SK-N-SH treated with all-trans-retinoic acid at 6 μM for 48 hours (cell line): ENCODE measurements around the gene PRKD2.

ENCODE experiments used
- ATAC-seq: fragments of 200-7000 bp; cut with Tn5 transposase; 3 replicates; pipeline ENCODE4 v1.9.1; 2020; ENCODE audit warnings: mild to moderate bottlenecking, moderate library complexity
- ARNTL ChIP-seq: fragments of 450-650 bp; formaldehyde crosslinking; IDR thresholded peaks from 2 replicates; pipeline ENCODE4 v1.5.0; 2020; ENCODE audit warnings: low read depth, mild to moderate bottlenecking, moderate library complexity, borderline replicate concordance
- BACH2 ChIP-seq: fragments of 250-450 bp; sonication (Bioruptor Pico); IDR thresholded peaks from 2 replicates; pipeline ENCODE4 v1.9.0; 2021; ENCODE audit warnings: mild to moderate bottlenecking, borderline replicate concordance
- CREB5 ChIP-seq: fragments of 250-450 bp; sonication (Bioruptor Pico); IDR thresholded peaks from 2 replicates; pipeline ENCODE4 v1.5.1; 2020; ENCODE audit warnings: low read depth, mild to moderate bottlenecking, moderate library complexity
- CSDC2 ChIP-seq: fragments of 250-450 bp; sonication (Bioruptor Pico); IDR thresholded peaks from 2 replicates; pipeline ENCODE4 v1.5.0; 2020; ENCODE audit warnings: mild to moderate bottlenecking, moderate library complexity
- ESRRG ChIP-seq: fragments of 250-450 bp; sonication (Bioruptor Pico); IDR thresholded peaks from 2 replicates; pipeline ENCODE4 v1.6.1; 2021; ENCODE audit warnings: mild to moderate bottlenecking
- GLIS3 ChIP-seq: fragments of 250-450 bp; sonication (Bioruptor Pico); IDR thresholded peaks from 2 replicates; pipeline ENCODE4 v1.5.0; 2020; ENCODE audit warnings: mild to moderate bottlenecking, moderate library complexity
- ISL1 ChIP-seq: fragments of 250-450 bp; sonication (Bioruptor Pico); IDR thresholded peaks from 2 replicates; pipeline ENCODE4 v2.1.2; 2022; ENCODE audit warnings: mild to moderate bottlenecking, moderate library complexity
- OSR1 ChIP-seq: fragments of 250-450 bp; sonication (Bioruptor Pico); IDR thresholded peaks from 2 replicates; pipeline ENCODE4 v1.8.0; 2022; ENCODE audit warnings: moderate library complexity, mild to moderate bottlenecking, inconsistent platforms
- POU6F1 ChIP-seq: fragments of 250-450 bp; sonication (Bioruptor Pico); IDR thresholded peaks from 2 replicates; pipeline ENCODE4 v1.8.0; 2021; ENCODE audit warnings: low read depth, mild to moderate bottlenecking, moderate library complexity, borderline replicate concordance
- PPARA ChIP-seq: fragments of 250-450 bp; sonication (Bioruptor Pico); IDR thresholded peaks from 2 replicates; pipeline ENCODE4 v1.5.0; 2020; ENCODE audit warnings: mild to moderate bottlenecking, borderline replicate concordance
- RARB ChIP-seq: fragments of 250-450 bp; sonication (Bioruptor Pico); IDR thresholded peaks from 2 replicates; pipeline ENCODE4 v1.8.0; 2021; ENCODE audit warnings: mild to moderate bottlenecking, moderate library complexity
- SNAI2 ChIP-seq: fragments of 250-450 bp; sonication (Bioruptor Pico); IDR thresholded peaks from 2 replicates; pipeline ENCODE4 v1.5.0; 2020; ENCODE audit warnings: mild to moderate bottlenecking, moderate library complexity
- TCF4 ChIP-seq: fragments of 250-450 bp; sonication (Bioruptor Pico); IDR thresholded peaks from 2 replicates; pipeline ENCODE4 v1.8.0; 2021; ENCODE audit warnings: mild to moderate bottlenecking, moderate library complexity, borderline replicate concordance
- TOX ChIP-seq: fragments of 250-450 bp; sonication (Bioruptor Pico); IDR thresholded peaks from 2 replicates; pipeline ENCODE4 v1.8.0; 2021; ENCODE audit warnings: mild to moderate bottlenecking, moderate library complexity, borderline replicate concordance
- TSHZ2 ChIP-seq: fragments of 250-450 bp; sonication (Bioruptor Pico); IDR thresholded peaks from 2 replicates; pipeline ENCODE4 v1.5.0; 2020; ENCODE audit warnings: mild to moderate bottlenecking, moderate library complexity
- ZC3H10 ChIP-seq: fragments of 250-450 bp; sonication (Bioruptor Pico); IDR thresholded peaks from 2 replicates; pipeline ENCODE4 v1.5.1; 2021; ENCODE audit warnings: mild to moderate bottlenecking, moderate library complexity
- ZFP3 ChIP-seq: fragments of 250-450 bp; sonication (Bioruptor Pico); IDR thresholded peaks from 2 replicates; pipeline ENCODE4 v1.5.0; 2020; ENCODE audit warnings: mild to moderate bottlenecking, moderate library complexity
- ZFP30 ChIP-seq: fragments of 450-650 bp; formaldehyde crosslinking; IDR thresholded peaks from 2 replicates; pipeline ENCODE4 v1.5.0; 2022; ENCODE audit warnings: mild to moderate bottlenecking, moderate library complexity
- ZNF565 ChIP-seq: fragments of 450-650 bp; formaldehyde crosslinking; conservative IDR thresholded peaks from 2 replicates; pipeline ENCODE4 v1.5.0; 2020; ENCODE audit warnings: low read depth, mild to moderate bottlenecking, moderate library complexity
- ZNF70 ChIP-seq: fragments of 450-650 bp; formaldehyde crosslinking; IDR thresholded peaks from 2 replicates; pipeline ENCODE4 v1.5.0; 2020; ENCODE audit warnings: mild to moderate bottlenecking, moderate library complexity
- ZNF8 ChIP-seq: fragments of 450-650 bp; formaldehyde crosslinking; IDR thresholded peaks from 2 replicates; pipeline ENCODE4 v1.5.0; 2020; ENCODE audit warnings: mild to moderate bottlenecking, moderate library complexity

Gene PRKD2

GRCh38 chr19:46670813-46671212, 46.1 kb downstream of the PRKD2 start:
- peak; percentile 58 for ATAC-seq
- TF ChIP-seq ESRRG (CRISPR knock-in tag) = no peak
- TF ChIP-seq ZNF8 (CRISPR knock-in tag) = no peak
- TF ChIP-seq ARNTL (CRISPR knock-in tag) = no peak
- TF ChIP-seq TCF4 (CRISPR knock-in tag) = no peak
- TF ChIP-seq ZNF70 (CRISPR knock-in tag) = no peak
- TF ChIP-seq TSHZ2 (CRISPR knock-in tag) = no peak
- TF ChIP-seq ISL1 (CRISPR knock-in tag) = no peak
- no peak for TF ChIP-seq TOX (CRISPR knock-in tag)
- TF ChIP-seq POU6F1 (CRISPR knock-in tag) = no peak
- TF ChIP-seq SNAI2 (CRISPR knock-in tag) = no peak
- TF ChIP-seq ZFP3 (CRISPR knock-in tag) = no peak
- no peak for TF ChIP-seq OSR1
- no peak for TF ChIP-seq BACH2
- TF ChIP-seq ZNF565 = no peak
- no peak for TF ChIP-seq ZC3H10 (CRISPR knock-in tag)
- no peak for TF ChIP-seq ZFP30
- TF ChIP-seq RARB (CRISPR knock-in tag) = no peak
- no peak for TF ChIP-seq CREB5 (CRISPR knock-in tag)

- TF ChIP-seq ZNF70 (CRISPR knock-in tag) (no peak), CSDC2 (no peak), ZNF8 (CRISPR knock-in tag) (no peak), ISL1 (CRISPR knock-in tag) (no peak), ESRRG (CRISPR knock-in tag) (no peak), OSR1 (no peak), POU6F1 (CRISPR knock-in tag) (no peak), TOX (CRISPR knock-in tag) (no peak), PPARA (CRISPR knock-in tag) (no peak), ZNF565 (no peak), TSHZ2 (CRISPR knock-in tag) (no peak), CREB5 (CRISPR knock-in tag) (no peak), SNAI2 (CRISPR knock-in tag) (no peak), ZFP30 (no peak), ZFP3 (CRISPR knock-in tag) (no peak), BACH2 (no peak), GLIS3 (CRISPR knock-in tag) (no peak)
- TF ChIP-seq, all 23 proteins: peak for 0
- ATAC-seq = no peak
Observed at GRCh38 chr19:46668662-46669061, 48.3 kb downstream of the PRKD2 start.
